Central memory CD4-positive, alpha-beta T cell (primary cell): Measurements from ENCODE around the gene ZNF628.
"Not testable (repeated sequence)": the region's sequence is repeated elsewhere in the genome, so short reads cannot be mapped to it uniquely, and the experiment has no call there.

ENCODE experiments used
- DNase-seq: peaks from one replicate; pipeline ENCODE4 v3.0.0; 2022
- total RNA-seq, 3 experiments: gene quantifications; one replicate each; lab custom pipeline; 2026; lab: John Stamatoyannopoulos, UW

ZNF628 gene
- 8.9 to 27.6 (median 8.9) reads per million in 3 experiments for total RNA-seq

- peak; percentile 96 for DNase-seq
These were observed at the start of gene ZNF628 for GRCh38 chr19:55476100-55476775. Gene ZNF628 (plus strand): TSS chr19:55476617. CDS start chr19:55479911, 3,294 bp downstream.

- no peak for DNase-seq
These were observed 45.2 kb upstream of the ZNF628 start for GRCh38 chr19:55431183-55431582.

- DNase-seq: no peak
These were observed 44.0 kb upstream of the ZNF628 start for GRCh38 chr19:55432241-55432959.

- DNase-seq: no peak
These were observed 43.1 kb upstream of the ZNF628 start for GRCh38 chr19:55433292-55433691.

- no peak for DNase-seq
These were observed 42.0 kb upstream of the ZNF628 start for GRCh38 chr19:55434356-55434919.

- no peak for DNase-seq
These were observed 41.4 kb upstream of the ZNF628 start for GRCh38 chr19:55435020-55435419.

GRCh38 chr19:55436847-55437246, 39.6 kb upstream of the ZNF628 start:
- DNase-seq: no peak

GRCh38 chr19:55437410-55437809, 39.0 kb upstream of the ZNF628 start:
- no peak for DNase-seq

GRCh38 chr19:55439052-55439451, 37.4 kb upstream of the ZNF628 start:
- no peak for DNase-seq

GRCh38 chr19:55440411-55441105, 35.9 kb upstream of the ZNF628 start:
- DNase-seq: no peak

- no peak for DNase-seq
These were observed 35.1 kb upstream of the ZNF628 start for GRCh38 chr19:55441319-55441691.

- no peak for DNase-seq
These were observed 34.6 kb upstream of the ZNF628 start for GRCh38 chr19:55441692-55442321.

GRCh38 chr19:55442372-55442961, 34.0 kb upstream of the ZNF628 start:
- DNase-seq: no peak

- DNase-seq: no peak
These were observed 33.2 kb upstream of the ZNF628 start, which contains the start of gene SHISA7 for GRCh38 chr19:55443045-55443823. Gene SHISA7 (minus strand): TSS chr19:55443300. CDS start chr19:55442863, 437 bp downstream.

- no peak for DNase-seq
These were observed 32.5 kb upstream of the ZNF628 start for GRCh38 chr19:55443824-55444480.

- no peak for DNase-seq
These were observed 31.8 kb upstream of the ZNF628 start for GRCh38 chr19:55444646-55445045.

- no peak for DNase-seq
These were observed 30.4 kb upstream of the ZNF628 start for GRCh38 chr19:55446060-55446459.

GRCh38 chr19:55447421-55448174, 28.8 kb upstream of the ZNF628 start:
- DNase-seq: no peak

- not testable (repeated sequence) for DNase-seq
These were observed 28.3 kb upstream of the ZNF628 start for GRCh38 chr19:55448175-55448490.

GRCh38 chr19:55449469-55449868, 26.9 kb upstream of the ZNF628 start:
- no peak for DNase-seq
